ENCODE data around the gene LSM14B.

LSM14B gene

DNA sequence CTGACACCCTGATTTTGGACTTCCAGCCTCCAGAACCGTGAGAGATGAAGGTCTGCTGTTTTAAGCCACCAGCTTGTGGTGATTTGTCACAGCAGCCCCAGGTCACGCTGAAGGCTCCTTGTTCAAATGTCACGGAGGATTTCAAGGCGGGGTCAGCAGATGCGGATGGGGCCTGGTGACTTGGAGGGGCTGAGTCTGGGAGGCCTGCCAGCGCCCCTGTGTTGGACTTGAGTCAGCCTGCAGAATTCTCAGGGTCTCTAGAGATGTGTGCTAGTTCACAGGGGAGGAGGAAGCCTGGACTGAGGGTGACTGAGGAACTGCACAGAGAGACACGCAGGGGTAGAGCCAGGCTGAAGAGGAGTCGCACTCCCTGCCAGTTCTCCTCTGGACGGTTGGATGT lies 37.1 kb upstream of the LSM14B start:
- Histone ChIP-seq H3K36me3 (no peaks in the 10 kb centered on the region), H3K9me3 (no peaks in the 10 kb centered on the region), H3K27me3 (peaks cover 42% of the 10 kb centered on the region), H3K4me1 (ENCODE audit: control insufficient read depth in 1 of 2, insufficient read depth in 1 of 2, low read depth in 1 of 2, low read length in 1 of 2) (no peaks in the 10 kb centered on the region), H3K4me3 (ENCODE audit: low read depth in 1 of 2, low read length in 1 of 2) (no peak overlapping the region), H3K27ac (no peak overlapping the region)
- TF ChIP-seq, protein P1, sequence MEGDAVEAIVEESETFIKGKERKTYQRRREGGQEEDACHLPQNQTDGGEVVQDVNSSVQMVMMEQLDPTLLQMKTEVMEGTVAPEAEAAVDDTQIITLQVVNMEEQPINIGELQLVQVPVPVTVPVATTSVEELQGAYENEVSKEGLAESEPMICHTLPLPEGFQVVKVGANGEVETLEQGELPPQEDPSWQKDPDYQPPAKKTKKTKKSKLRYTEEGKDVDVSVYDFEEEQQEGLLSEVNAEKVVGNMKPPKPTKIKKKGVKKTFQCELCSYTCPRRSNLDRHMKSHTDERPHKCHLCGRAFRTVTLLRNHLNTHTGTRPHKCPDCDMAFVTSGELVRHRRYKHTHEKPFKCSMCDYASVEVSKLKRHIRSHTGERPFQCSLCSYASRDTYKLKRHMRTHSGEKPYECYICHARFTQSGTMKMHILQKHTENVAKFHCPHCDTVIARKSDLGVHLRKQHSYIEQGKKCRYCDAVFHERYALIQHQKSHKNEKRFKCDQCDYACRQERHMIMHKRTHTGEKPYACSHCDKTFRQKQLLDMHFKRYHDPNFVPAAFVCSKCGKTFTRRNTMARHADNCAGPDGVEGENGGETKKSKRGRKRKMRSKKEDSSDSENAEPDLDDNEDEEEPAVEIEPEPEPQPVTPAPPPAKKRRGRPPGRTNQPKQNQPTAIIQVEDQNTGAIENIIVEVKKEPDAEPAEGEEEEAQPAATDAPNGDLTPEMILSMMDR (IDR thresholded peaks at IDR 0.05): no peak

DNA sequence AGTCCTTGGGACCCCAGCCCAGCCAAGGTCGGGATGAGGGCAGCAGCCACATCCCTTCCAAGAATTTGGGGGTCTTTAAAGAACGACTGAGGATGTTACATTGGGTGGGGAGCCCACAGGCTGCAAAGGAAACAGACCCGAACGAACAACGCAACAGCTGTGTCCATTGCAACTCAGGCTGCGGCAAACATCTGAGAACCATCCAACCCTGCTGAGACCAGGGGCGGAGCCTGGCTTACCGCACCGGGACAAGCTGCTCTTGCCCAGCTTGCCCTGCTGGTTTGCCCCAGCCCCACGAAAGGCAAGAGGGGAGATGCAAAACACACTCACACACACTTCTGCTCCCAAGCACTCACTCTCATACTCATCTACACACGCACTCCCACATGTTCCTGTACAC lies 35.0 kb upstream of the LSM14B start:
- TF ChIP-seq, protein P1 (IDR thresholded peaks at IDR 0.05): no peak
- Histone ChIP-seq H3K36me3 (no peaks in the 10 kb centered on the region), H3K9me3 (no peaks in the 10 kb centered on the region), H3K4me3 (ENCODE audit: low read depth in 1 of 2, low read length in 1 of 2) (no peak overlapping the region), H3K27ac (no peak overlapping the region), H3K4me1 (ENCODE audit: control insufficient read depth in 1 of 2, insufficient read depth in 1 of 2, low read depth in 1 of 2, low read length in 1 of 2) (no peaks in the 10 kb centered on the region), H3K27me3 (peaks cover 54% of the 10 kb centered on the region)

DNA sequence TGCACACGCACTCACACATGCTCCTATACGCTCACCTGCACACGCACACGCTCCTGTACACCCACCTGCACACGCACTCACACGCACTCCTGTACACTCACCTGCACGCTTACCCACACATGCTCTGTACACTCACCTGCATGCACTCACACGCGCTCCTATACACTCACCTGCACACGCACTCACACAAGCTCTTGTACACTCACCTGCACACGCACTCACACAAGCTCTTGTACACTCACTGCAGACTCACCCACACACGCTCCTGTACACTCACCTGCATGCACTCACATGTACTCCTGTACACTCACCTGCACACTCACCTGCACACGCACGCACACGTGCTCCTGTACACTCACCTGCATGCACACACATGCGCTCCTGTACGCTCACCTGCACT lies 34.6 kb upstream of the LSM14B start:
- Histone ChIP-seq H3K36me3 (no peaks in the 10 kb centered on the region), H3K4me1 (ENCODE audit: control insufficient read depth in 1 of 2, insufficient read depth in 1 of 2, low read depth in 1 of 2, low read length in 1 of 2) (no peaks in the 10 kb centered on the region), H3K27me3 (peaks cover 54% of the 10 kb centered on the region), H3K27ac (no peak overlapping the region), H3K9me3 (no peaks in the 10 kb centered on the region), H3K4me3 (ENCODE audit: low read depth in 1 of 2, low read length in 1 of 2) (no peak overlapping the region)
- TF ChIP-seq, protein P1 (IDR thresholded peaks at IDR 0.05): no peak

DNA sequence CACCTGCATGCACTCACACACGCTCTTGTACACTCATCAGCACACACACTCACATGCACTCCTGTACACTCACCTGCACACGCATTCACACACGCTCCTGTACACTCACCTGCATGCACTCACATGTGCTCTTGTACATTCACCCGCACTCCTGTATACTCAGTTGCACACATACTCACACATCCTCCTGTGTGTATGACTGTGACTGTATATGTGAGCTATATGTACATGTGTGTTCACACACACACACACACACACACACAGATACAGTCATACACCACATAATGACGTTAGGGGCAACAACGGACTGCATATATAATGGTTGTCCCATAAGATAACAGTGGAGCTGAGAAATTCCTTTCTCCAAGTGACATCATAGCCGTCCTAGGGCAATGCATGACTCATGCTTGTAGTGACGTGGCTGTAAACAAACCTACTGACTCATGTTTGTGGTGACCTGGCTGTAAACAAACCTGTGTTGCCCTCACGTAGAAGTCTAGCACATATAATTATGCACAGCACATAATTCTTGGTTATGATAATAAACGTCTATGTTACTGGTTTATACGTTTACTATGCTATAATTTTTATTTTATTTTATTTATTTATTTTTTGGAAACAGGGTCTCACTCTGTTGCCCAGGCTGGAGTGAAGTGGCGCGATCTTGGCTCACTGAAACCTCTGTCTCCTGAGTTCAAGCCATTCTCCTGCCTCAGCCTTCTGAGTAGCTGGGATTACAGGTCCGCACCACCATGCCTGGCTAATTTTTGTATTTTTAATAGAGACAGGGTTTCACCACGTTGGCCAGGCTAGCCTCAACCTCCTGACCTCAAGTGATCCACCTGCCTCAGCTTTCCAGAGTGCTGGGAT lies 33.8 kb upstream of the LSM14B start:
- Histone ChIP-seq H3K27me3 (peaks cover 54% of the 10 kb centered on the region), H3K9me3 (no peaks in the 10 kb centered on the region), H3K4me3 (ENCODE audit: low read depth in 1 of 2, low read length in 1 of 2) (no peak overlapping the region), H3K27ac (no peak overlapping the region), H3K36me3 (no peaks in the 10 kb centered on the region), H3K4me1 (ENCODE audit: control insufficient read depth in 1 of 2, insufficient read depth in 1 of 2, low read depth in 1 of 2, low read length in 1 of 2) (no peaks in the 10 kb centered on the region)
- TF ChIP-seq, protein P1 (IDR thresholded peaks at IDR 0.05): no peak

DNA sequence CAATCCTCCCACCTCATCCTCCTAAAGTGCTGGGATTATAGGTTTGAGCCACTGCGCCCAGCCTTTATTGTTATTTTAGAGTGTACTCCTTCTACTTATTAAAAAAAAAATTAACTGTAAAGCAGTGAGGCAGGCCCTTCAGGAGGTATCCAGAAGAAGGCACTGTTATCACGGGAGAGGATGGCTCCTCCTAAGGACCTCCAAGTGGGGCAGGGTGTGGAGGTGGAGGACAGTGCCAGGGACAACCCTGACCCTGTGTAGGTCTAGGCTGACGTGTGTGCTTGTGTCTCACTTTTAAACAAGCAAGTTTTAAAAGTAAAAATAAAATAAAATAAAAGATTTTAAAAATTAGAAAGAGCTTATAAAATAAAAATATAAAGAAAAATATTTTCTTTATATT lies 32.9 kb upstream of the LSM14B start:
- TF ChIP-seq, protein P1 (IDR thresholded peaks at IDR 0.05): no peak
- H3K9me3 ChIP-seq: no peaks in the 10 kb centered on the region
- no peak overlapping the region for H3K4me3 ChIP-seq (ENCODE audit: low read depth in 1 of 2, low read length in 1 of 2)
- H3K27me3 ChIP-seq: peaks cover 51% of the 10 kb centered on the region
- no peaks in the 10 kb centered on the region for H3K36me3 ChIP-seq
- no peak overlapping the region for H3K27ac ChIP-seq
- H3K4me1 ChIP-seq (ENCODE audit: control insufficient read depth in 1 of 2, insufficient read depth in 1 of 2, low read depth in 1 of 2, low read length in 1 of 2): no peaks in the 10 kb centered on the region

Measured in neutrophil (primary cell).